HFFc6 (cell line): ENCODE data around the gene FOS. TPM values are rescaled to one million over a fixed set of nuclear protein-coding genes. Genes with fewer than 3 reads are reported as not detected.

Source experiments
- DNase-seq: peaks from one replicate; pipeline ENCODE4 v3.0.0-alpha.2; 2018
- H3K27ac Mint-ChIP-seq: 2 replicates; pipeline ENCODE4 v1.8.0; 2020; ENCODE audit warnings: mild to moderate bottlenecking, mixed read lengths
- H3K27me3 Mint-ChIP-seq: 2 replicates; pipeline ENCODE4 v1.8.0; 2021; ENCODE audit warnings: mild to moderate bottlenecking, moderate library complexity, mixed read lengths; ENCODE audit not compliant: insufficient read depth
- H3K36me3 Mint-ChIP-seq: 2 replicates; pipeline ENCODE4 v1.8.0; 2021; ENCODE audit warnings: low read depth, mixed read lengths
- H3K4me1 Mint-ChIP-seq: 2 replicates; pipeline ENCODE4 v1.8.0; 2020; ENCODE audit warnings: low read depth, mixed read lengths
- H3K4me3 Mint-ChIP-seq: 2 replicates; pipeline ENCODE4 v1.8.0; 2020; ENCODE audit warnings: mild to moderate bottlenecking, moderate library complexity, mixed read lengths
- H3K9me3 Mint-ChIP-seq: 2 replicates; pipeline ENCODE4 v1.8.0; 2020; ENCODE audit warnings: mild to moderate bottlenecking, mixed read lengths
- total RNA-seq, 6 experiments: library from RNA; stranded (reverse); fragmentation: NEBNext Ultra II Directional; extraction: Animal tissue kit (Norgen Biotek cat#: 25700); gene quantifications; 2 replicates in 1 of 6; 3 replicates in 5 of 6; pipeline ENCODE4 v1.2.3, GENCODE V29; 2021
- TF ChIP-seq, protein P1 (sequence below): fragments of 200-600 bp; sonication (generic); IDR thresholded peaks from 2 replicates; pipeline ENCODE4 v1.5.0; 2021; ENCODE audit warnings: antibody characterized with exemption, mild to moderate bottlenecking

The FOS gene
- total RNA-seq, 6 experiments from 2014 or later: 118 to 368 (median 342) TPM

DNA sequence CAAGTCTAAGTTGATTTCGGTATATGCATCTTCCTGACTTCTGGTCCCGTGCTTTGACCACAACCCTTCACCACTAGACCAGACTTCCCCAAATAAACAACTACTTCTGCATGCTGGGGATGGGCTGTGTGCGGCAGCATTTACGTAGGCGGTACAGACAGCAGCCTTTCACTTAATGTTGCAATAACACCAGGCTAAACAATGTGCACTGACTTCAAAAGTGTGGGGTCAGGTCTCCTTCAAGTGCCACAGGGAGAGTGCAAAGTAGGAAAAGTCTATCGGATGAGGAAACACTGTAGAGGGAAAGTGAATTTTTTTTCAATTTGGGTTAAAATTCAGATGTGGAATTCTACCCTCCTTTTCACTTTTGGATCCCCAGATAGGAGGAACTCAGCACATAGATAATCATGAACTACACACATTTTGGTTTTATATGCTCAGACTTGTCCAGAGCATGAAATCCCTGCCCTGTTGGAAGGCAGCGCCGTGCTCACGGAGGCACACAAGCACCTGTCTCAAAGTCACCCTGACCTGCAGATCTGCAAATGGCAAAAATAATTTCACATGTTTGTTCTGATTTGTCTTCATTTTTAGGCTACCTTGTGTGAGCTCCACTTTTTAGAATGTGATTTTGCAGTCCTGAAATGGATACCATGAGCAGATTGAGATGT, 3.6 kb upstream of the FOS start:
- peaks cover 10% of the 10 kb centered on the region for H3K36me3 Mint-ChIP-seq
- DNase-seq: no peak
- H3K27me3 Mint-ChIP-seq: peaks cover 23% of the 10 kb centered on the region
- TF ChIP-seq, protein P1, sequence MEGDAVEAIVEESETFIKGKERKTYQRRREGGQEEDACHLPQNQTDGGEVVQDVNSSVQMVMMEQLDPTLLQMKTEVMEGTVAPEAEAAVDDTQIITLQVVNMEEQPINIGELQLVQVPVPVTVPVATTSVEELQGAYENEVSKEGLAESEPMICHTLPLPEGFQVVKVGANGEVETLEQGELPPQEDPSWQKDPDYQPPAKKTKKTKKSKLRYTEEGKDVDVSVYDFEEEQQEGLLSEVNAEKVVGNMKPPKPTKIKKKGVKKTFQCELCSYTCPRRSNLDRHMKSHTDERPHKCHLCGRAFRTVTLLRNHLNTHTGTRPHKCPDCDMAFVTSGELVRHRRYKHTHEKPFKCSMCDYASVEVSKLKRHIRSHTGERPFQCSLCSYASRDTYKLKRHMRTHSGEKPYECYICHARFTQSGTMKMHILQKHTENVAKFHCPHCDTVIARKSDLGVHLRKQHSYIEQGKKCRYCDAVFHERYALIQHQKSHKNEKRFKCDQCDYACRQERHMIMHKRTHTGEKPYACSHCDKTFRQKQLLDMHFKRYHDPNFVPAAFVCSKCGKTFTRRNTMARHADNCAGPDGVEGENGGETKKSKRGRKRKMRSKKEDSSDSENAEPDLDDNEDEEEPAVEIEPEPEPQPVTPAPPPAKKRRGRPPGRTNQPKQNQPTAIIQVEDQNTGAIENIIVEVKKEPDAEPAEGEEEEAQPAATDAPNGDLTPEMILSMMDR: no peak
- no peak overlapping the region for H3K4me3 Mint-ChIP-seq
- peaks cover 47% of the 10 kb centered on the region for H3K4me1 Mint-ChIP-seq
- peak overlapping the region; percentile 17; the same call in 1 of the 2 replicates for H3K27ac Mint-ChIP-seq
- H3K9me3 Mint-ChIP-seq: peaks cover 17% of the 10 kb centered on the region

DNA sequence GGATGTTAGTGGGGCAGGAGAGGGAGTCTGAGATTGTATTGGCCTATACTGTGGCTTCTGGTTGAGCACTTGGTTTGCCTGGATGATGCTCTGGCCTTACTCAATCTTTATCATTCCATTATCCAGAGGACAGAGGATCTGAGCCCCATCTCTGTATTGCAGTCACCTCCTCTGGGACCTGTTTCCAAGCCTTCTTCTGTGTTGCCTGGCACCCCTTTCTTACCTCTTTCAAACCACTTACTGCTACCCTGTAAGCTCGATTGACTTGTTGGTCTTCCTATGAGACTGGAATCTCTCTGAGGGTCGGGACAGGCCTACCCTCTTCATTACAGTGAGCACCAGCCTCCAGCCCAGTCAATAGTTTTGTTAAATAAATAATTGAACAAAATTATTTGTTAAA, 3.0 kb upstream of the FOS start:
- TF ChIP-seq, protein P1: no peak
- Mint-ChIP-seq H3K27me3 (peaks cover 28% of the 10 kb centered on the region), H3K9me3 (peaks cover 23% of the 10 kb centered on the region), H3K4me1 (peaks cover 52% of the 10 kb centered on the region), H3K27ac (peak overlapping the region; percentile 17; the same call in 1 of the 2 replicates), H3K4me3 (no peak overlapping the region), H3K36me3 (peaks cover 16% of the 10 kb centered on the region)
- no peak for DNase-seq

DNA sequence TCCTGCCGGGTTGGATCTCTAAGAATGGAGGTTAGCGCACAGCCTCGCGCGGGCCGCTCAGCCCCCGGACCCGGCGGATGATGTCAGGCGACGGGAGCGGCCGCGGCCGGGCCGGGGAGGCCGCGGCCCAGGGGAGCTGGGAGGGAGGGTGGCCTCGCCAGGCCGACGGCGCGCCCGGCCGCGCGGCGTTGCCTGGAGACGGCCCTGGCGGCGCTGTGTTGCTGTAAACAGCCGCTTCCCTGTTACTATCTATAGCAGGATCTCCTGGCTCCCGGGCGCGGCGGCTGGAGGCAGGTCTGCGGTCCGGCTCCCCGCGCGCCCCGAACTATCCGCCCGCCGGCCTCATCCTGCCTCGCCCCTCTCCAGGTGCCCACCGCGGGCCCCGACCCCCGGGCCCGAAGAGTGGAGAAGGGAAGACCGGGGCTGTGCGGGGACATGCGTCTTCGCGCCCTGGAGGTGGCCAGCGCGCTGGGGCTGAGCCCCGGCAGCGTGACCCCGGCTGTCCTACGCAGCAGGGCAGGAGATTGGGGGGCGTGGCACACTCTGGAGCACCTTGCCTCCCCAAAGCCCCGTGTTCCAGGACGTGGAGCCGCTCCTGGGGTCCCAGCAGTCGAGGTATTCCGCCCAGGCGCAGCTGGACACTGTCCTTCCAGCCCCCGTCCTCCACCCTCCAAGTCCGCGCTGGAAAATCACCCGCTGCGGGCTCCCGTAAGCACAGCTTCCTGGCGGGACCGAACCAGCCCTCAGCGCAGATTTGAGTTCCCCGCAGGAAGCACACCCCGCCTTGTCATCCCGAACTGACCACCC, 1.4 kb upstream of the FOS start:
- Mint-ChIP-seq H3K27ac (peak overlapping the region; percentile 99), H3K4me1 (peaks cover 64% of the 10 kb centered on the region), H3K36me3 (peaks cover 32% of the 10 kb centered on the region), H3K9me3 (peaks cover 38% of the 10 kb centered on the region), H3K27me3 (peaks cover 44% of the 10 kb centered on the region), H3K4me3 (peak overlapping the region; percentile 94)
- peak; percentile 92 for DNase-seq
- TF ChIP-seq, protein P1: 0 out of 2 replicates have a peak, but pooled peaks have one; percentile 28

DNA sequence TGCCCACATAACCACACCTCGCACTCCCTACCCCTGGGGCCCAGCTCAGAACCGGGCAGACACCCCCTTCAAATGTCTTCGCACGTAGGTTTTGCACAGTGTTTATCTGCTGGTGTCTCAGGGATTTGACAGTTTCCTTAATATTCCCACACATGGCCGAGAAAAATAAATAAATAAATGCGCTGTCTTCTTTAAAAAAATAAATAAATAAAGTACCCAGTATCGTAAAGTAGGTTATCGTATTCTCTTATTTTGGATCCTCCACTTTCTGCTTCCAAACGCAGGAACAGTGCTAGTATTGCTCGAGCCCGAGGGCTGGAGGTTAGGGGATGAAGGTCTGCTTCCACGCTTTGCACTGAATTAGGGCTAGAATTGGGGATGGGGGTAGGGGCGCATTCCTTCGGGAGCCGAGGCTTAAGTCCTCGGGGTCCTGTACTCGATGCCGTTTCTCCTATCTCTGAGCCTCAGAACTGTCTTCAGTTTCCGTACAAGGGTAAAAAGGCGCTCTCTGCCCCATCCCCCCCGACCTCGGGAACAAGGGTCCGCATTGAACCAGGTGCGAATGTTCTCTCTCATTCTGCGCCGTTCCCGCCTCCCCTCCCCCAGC, 710 bp upstream of the FOS start:
- peaks cover 51% of the 10 kb centered on the region for H3K27me3 Mint-ChIP-seq

DNA sequence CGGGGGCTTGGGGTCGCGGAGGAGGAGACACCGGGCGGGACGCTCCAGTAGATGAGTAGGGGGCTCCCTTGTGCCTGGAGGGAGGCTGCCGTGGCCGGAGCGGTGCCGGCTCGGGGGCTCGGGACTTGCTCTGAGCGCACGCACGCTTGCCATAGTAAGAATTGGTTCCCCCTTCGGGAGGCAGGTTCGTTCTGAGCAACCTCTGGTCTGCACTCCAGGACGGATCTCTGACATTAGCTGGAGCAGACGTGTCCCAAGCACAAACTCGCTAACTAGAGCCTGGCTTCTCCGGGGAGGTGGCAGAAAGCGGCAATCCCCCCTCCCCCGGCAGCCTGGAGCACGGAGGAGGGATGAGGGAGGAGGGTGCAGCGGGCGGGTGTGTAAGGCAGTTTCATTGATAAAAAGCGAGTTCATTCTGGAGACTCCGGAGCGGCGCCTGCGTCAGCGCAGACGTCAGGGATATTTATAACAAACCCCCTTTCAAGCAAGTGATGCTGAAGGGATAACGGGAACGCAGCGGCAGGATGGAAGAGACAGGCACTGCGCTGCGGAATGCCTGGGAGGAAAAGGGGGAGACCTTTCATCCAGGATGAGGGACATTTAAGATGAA, 630 bp downstream of the FOS start:
- Mint-ChIP-seq H3K4me3 (peak overlapping the region; percentile 94), H3K27ac (peak overlapping the region; percentile 99)

More for the DNA sequence above, 710 bp upstream of the FOS start:
- Mint-ChIP-seq H3K9me3 (peaks cover 45% of the 10 kb centered on the region), H3K4me3 (peak overlapping the region; percentile 94), H3K36me3 (peaks cover 36% of the 10 kb centered on the region), H3K27ac (peak overlapping the region; percentile 99), H3K4me1 (peaks cover 58% of the 10 kb centered on the region)
- TF ChIP-seq, protein P1: no peak
- DNase-seq: no peak

More for the DNA sequence above, 630 bp downstream of the FOS start:
- DNase-seq: peak; percentile 49
- H3K27me3 Mint-ChIP-seq: peaks cover 64% of the 10 kb centered on the region
- peaks cover 58% of the 10 kb centered on the region for H3K9me3 Mint-ChIP-seq
- TF ChIP-seq, protein P1: no peak
- H3K4me1 Mint-ChIP-seq: peaks cover 44% of the 10 kb centered on the region
- H3K36me3 Mint-ChIP-seq: peaks cover 49% of the 10 kb centered on the region
